IMR-90 (cell line): ENCODE results near the gene NHP2. TPM values are rescaled to one million over a fixed set of nuclear protein-coding genes. Genes with fewer than 3 reads are reported as not detected.

Experiments
- MAFK ChIP-seq: IDR thresholded peaks from 2 replicates; pipeline ENCODE4 v1.6.1; 2012; ENCODE audit warnings: low read depth, low read length, improper control_type of control experiment
- polyA plus RNA-seq, 3 experiments: library from polyadenylated mRNA; depleted of rRNA; stranded (reverse); fragments of >200 nt; gene quantifications; 2 replicates each; pipeline ENCODE4 v1.2.3, GENCODE V29; 2012; ENCODE audit warnings: low replicate concordance in 1 of 3
- total RNA-seq: library from RNA; depleted of rRNA; stranded (reverse); fragments of >200 nt; gene quantifications from 2 replicates; pipeline ENCODE4 v1.2.3, GENCODE V29; 2012
- TF ChIP-seq, protein P1 (sequence below): fragments of 150-350 bp; IDR thresholded peaks from 2 replicates; pipeline ENCODE4 v1.6.1; 2017; ENCODE audit warnings: mild to moderate bottlenecking, antibody characterized with exemption, low read length, low read depth

NHP2 gene
- total and polyA plus RNA-seq, 2 of the 4 experiments (the other 2 are of a cell fraction) = 180 to 278 TPM

DNA sequence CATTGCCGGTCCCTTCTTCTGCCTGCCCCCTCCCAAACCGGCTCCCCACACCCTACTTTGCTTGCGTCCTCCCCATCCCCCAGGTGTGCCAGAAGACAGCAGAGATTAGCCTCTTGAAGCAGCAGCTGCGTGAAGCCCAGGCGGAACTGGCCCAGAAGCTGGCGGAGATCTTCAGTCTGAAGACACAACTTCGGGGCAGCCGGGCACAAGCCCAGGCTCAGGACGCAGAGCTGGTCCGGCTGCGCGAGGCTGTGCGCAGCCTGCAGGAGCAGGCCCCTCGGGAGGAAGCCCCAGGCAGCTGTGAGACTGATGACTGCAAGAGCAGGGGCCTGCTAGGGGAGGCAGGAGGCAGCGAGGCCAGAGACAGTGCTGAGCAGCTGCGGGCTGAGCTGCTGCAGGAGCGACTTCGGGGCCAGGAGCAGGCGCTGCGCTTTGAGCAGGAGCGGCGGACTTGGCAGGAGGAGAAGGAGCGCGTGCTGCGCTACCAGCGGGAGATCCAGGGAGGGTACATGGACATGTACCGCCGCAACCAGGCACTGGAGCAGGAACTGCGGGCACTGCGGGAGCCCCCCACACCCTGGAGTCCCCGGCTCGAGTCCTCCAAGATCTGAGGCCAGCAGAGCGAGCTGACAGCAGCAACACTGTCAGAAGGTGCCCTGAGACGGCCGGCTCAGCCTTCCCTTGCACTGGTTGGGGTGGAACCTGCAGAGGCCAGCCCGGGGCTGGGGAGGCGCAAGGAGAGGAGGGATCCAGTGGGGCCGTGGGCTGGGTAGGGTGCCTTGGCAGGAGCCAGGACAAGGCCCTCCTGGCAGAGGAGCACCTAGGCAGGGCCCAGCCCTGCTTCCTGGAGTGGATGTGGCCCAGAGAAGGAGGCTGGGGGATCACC, 32.1 kb downstream of the NHP2 start (continued):
- TF ChIP-seq, protein P1, sequence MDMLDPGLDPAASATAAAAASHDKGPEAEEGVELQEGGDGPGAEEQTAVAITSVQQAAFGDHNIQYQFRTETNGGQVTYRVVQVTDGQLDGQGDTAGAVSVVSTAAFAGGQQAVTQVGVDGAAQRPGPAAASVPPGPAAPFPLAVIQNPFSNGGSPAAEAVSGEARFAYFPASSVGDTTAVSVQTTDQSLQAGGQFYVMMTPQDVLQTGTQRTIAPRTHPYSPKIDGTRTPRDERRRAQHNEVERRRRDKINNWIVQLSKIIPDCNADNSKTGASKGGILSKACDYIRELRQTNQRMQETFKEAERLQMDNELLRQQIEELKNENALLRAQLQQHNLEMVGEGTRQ = no peak
- TF ChIP-seq MAFK = no peak
